ENCODE results near the gene CDC45.

GRCh38 chr22:19510919-19511341, 31.2 kb downstream of the CDC45 start:
- TF ChIP-seq CTCF (IDR thresholded peaks at IDR 0.05) = no peak
- no peak for TF ChIP-seq POLR2A (IDR thresholded peaks at IDR 0.05)
